Neural cell (in vitro differentiated cells): ENCODE data around the gene MAVS. TPM values are rescaled to one million over a fixed set of nuclear protein-coding genes. Genes with fewer than 3 reads are reported as not detected.

Experiments used
- H2AFZ ChIP-seq: fragments of 200-600, 300-800 bp; sonication (generic), shearing (Covaris generic); 2 replicates; pipeline ENCODE4 v1.6.0; 2014; ENCODE audit warnings: low read depth, mild to moderate bottlenecking, antibody characterized with exemption, low read length, moderate library complexity
- H3F3A ChIP-seq: fragments of 200-600 bp; shearing (Covaris generic); 2 replicates; pipeline ENCODE4 v1.6.1; 2016; ENCODE audit warnings: mild to moderate bottlenecking, moderate library complexity, mixed read lengths, antibody characterized with exemption, low read length; ENCODE audit not compliant: insufficient read depth, poor library complexity, severe bottlenecking
- H3K27ac ChIP-seq: fragments of 200-600, 300-800 bp; sonication (generic), shearing (Covaris generic); 2 replicates; pipeline ENCODE4 v1.5.1; 2014; ENCODE audit warnings: mild to moderate bottlenecking, low read length, moderate library complexity
- H3K27me3 ChIP-seq: fragments of 300-800, 200-600 bp; sonication (generic), shearing (Covaris generic); 2 replicates; pipeline ENCODE4 v1.6.0; 2014; ENCODE audit warnings: mild to moderate bottlenecking, low read depth, low read length, moderate library complexity; ENCODE audit not compliant: insufficient read depth
- H3K36me3 ChIP-seq: fragments of 300-800, 200-600 bp; sonication (generic), shearing (Covaris generic); 2 replicates; pipeline ENCODE4 v1.5.1; 2014; ENCODE audit warnings: mild to moderate bottlenecking, antibody characterized with exemption, low read length, moderate library complexity; ENCODE audit not compliant: insufficient read depth
- H3K4me2 ChIP-seq: fragments of 300-800, 200-600 bp; sonication (generic), shearing (Covaris generic); 2 replicates; pipeline ENCODE4 v1.6.0; 2014; ENCODE audit warnings: mild to moderate bottlenecking, low read length
- H3K4me3 ChIP-seq: fragments of 300-800, 200-600 bp; sonication (generic), shearing (Covaris generic); 2 replicates; pipeline ENCODE4 v1.5.1; 2014; ENCODE audit warnings: mild to moderate bottlenecking, low read length, moderate library complexity
- H3K79me2 ChIP-seq: fragments of 200-600 bp; shearing (Covaris generic); replicated peaks from 2 replicates; pipeline ENCODE4 v1.6.0; 2014; ENCODE audit warnings: mild to moderate bottlenecking, low read length, moderate library complexity; ENCODE audit not compliant: insufficient read depth
- H3K9ac ChIP-seq: fragments of 300-800, 200-600 bp; sonication (generic), shearing (Covaris generic); 2 replicates; pipeline ENCODE4 v1.6.1; 2016; ENCODE audit warnings: mild to moderate bottlenecking, low read length, mixed read lengths
- H3K9me2 ChIP-seq: fragments of 200-600 bp; shearing (Covaris generic); 2 replicates; pipeline ENCODE4 v1.6.1; 2016; ENCODE audit warnings: mild to moderate bottlenecking, low read length, mixed read lengths; ENCODE audit not compliant: insufficient read depth
- H3K9me3 ChIP-seq: fragments of 200-600, 300-800 bp; sonication (generic), shearing (Covaris generic); 2 replicates; pipeline ENCODE4 v1.6.1; 2016; ENCODE audit warnings: mild to moderate bottlenecking, mixed run types, low read length, moderate library complexity, mixed read lengths
- H4K20me1 ChIP-seq: fragments of 200-600 bp; shearing (Covaris generic); 2 replicates; pipeline ENCODE4 v1.6.1; 2016; ENCODE audit warnings: mild to moderate bottlenecking, mixed run types; ENCODE audit not compliant: insufficient read depth
- EP300 ChIP-seq: fragments of 450-650 bp; conservative IDR thresholded peaks from 2 replicates; pipeline ENCODE4 v1.6.1; 2014; ENCODE audit warnings: antibody characterized with exemption, mild to moderate bottlenecking, moderate library complexity; ENCODE audit not compliant: poor library complexity, severe bottlenecking
- EZH2 ChIP-seq: fragments of 200-600, 300-800 bp; shearing (Covaris generic), sonication (generic); IDR thresholded peaks from 2 replicates; pipeline ENCODE4 v1.6.1; 2014; ENCODE audit warnings: antibody characterized with exemption, low read length, borderline replicate concordance, mild to moderate bottlenecking; ENCODE audit not compliant: insufficient read depth, poor library complexity, severe bottlenecking
- MXI1 ChIP-seq: fragments of 450-650 bp; conservative IDR thresholded peaks from 2 replicates; pipeline ENCODE4 v1.6.1; 2014; ENCODE audit warnings: antibody characterized with exemption, mild to moderate bottlenecking; ENCODE audit not compliant: poor library complexity, severe bottlenecking
- POLR2AphosphoS5 ChIP-seq: IDR thresholded peaks from 2 replicates; pipeline ENCODE4 v1.6.1; 2012
- RAD21 ChIP-seq: fragments of 450-650 bp; conservative IDR thresholded peaks from 2 replicates; pipeline ENCODE4 v1.6.1; 2014; ENCODE audit warnings: antibody characterized with exemption, mild to moderate bottlenecking, moderate library complexity
- SMC3 ChIP-seq: fragments of 450-650 bp; conservative IDR thresholded peaks from 2 replicates; pipeline ENCODE4 v1.6.1; 2014; ENCODE audit warnings: antibody characterized with exemption, mild to moderate bottlenecking, moderate library complexity; ENCODE audit not compliant: poor library complexity
- TAF1 ChIP-seq: IDR thresholded peaks from 2 replicates; pipeline ENCODE4 v1.6.1; 2012; ENCODE audit warnings: low read depth
- polyA plus RNA-seq: library from polyadenylated mRNA; depleted of rRNA; stranded (reverse); fragments of >200 nt; gene quantifications from 2 replicates; pipeline ENCODE4 v1.2.3, GENCODE V29; 2014
- TF ChIP-seq, protein P1 (sequence below): fragments of 450-650 bp; IDR thresholded peaks from 2 replicates; pipeline ENCODE4 v1.5.1; 2014; ENCODE audit warnings: antibody characterized with exemption, mild to moderate bottlenecking, moderate library complexity; ENCODE audit not compliant: poor library complexity, severe bottlenecking
- TF ChIP-seq, protein P2 (sequence below): IDR thresholded peaks from 2 replicates; pipeline ENCODE4 v1.6.1; 2012; ENCODE audit warnings: borderline replicate concordance

The MAVS gene
- polyA plus RNA-seq, 1 donor from 2014 or later, result 5.4 TPM

DNA sequence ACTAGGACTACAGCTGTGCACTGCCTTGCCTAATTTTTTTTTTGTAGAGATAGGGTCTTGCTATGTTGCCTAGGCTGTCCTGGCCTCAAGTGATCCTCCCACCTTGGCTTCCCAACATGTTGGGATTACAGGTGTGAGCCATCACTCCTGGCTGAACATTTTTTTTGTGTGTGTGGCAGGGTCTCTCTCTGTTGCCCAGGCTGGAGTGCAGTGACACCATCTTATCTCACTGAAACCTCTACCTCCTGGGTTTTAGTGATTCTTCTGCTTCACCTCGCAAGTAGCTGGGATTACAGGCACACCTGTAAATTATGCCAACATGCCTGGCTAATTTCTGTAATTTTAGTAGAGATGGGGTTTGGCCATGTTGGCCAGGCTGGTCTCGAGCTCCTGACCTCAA, 67.8 kb downstream of the MAVS start:
- Histone ChIP-seq H3F3A (no peaks in the 10 kb centered on the region), H3K27me3 (no peaks in the 10 kb centered on the region), H3K4me3 (no peak overlapping the region), H3K27ac (no peak overlapping the region), H3K36me3 (no peaks in the 10 kb centered on the region), H3K9me2 (no peaks in the 10 kb centered on the region), H3K4me2 (no peak overlapping the region), H3K79me2 (peaks cover 60% of the 10 kb centered on the region), H3K9ac (no peak overlapping the region), H2AFZ (no peak overlapping the region), H3K9me3 (no peaks in the 10 kb centered on the region), H4K20me1 (peaks cover 13% of the 10 kb centered on the region)
- TF ChIP-seq SMC3, result no peak
- TF ChIP-seq TAF1, result no peak
- TF ChIP-seq, protein P1, sequence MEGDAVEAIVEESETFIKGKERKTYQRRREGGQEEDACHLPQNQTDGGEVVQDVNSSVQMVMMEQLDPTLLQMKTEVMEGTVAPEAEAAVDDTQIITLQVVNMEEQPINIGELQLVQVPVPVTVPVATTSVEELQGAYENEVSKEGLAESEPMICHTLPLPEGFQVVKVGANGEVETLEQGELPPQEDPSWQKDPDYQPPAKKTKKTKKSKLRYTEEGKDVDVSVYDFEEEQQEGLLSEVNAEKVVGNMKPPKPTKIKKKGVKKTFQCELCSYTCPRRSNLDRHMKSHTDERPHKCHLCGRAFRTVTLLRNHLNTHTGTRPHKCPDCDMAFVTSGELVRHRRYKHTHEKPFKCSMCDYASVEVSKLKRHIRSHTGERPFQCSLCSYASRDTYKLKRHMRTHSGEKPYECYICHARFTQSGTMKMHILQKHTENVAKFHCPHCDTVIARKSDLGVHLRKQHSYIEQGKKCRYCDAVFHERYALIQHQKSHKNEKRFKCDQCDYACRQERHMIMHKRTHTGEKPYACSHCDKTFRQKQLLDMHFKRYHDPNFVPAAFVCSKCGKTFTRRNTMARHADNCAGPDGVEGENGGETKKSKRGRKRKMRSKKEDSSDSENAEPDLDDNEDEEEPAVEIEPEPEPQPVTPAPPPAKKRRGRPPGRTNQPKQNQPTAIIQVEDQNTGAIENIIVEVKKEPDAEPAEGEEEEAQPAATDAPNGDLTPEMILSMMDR, result no peak
- TF ChIP-seq RAD21, result no peak

DNA sequence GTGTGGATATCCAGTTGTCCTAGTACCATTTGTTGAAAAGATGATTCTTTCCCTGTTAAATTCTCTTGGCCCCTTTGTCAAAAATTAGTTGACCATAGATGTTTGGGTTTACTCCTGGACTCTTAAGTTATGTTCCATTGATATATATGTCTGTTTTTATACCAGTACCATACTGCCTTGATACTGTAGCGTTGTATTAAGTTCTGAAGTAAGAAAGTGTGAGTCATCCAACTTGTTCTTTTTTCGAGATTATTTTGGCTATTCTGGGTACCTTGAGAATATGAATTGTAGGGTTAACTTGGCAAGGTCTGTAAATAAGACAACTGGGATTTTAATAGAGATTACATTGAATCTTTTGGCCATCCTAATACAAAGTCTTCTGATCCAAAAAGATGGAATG, 69.1 kb downstream of the MAVS start:
- Histone ChIP-seq H3K79me2 (peaks cover 47% of the 10 kb centered on the region), H3K9me2 (no peaks in the 10 kb centered on the region), H3K36me3 (no peaks in the 10 kb centered on the region), H3K4me3 (no peak overlapping the region), H3K27me3 (no peaks in the 10 kb centered on the region), H3K9me3 (no peaks in the 10 kb centered on the region), H3K4me2 (no peak overlapping the region), H3K9ac (no peak overlapping the region), H3F3A (no peaks in the 10 kb centered on the region), H2AFZ (no peak overlapping the region), H4K20me1 (peaks cover 13% of the 10 kb centered on the region), H3K27ac (no peak overlapping the region)
- TF ChIP-seq TAF1 (no peak), RAD21 (no peak), SMC3 (no peak), EP300 (no peak), EZH2 (no peak), POLR2AphosphoS5 (no peak), MXI1 (no peak)
- TF ChIP-seq, protein P1, result no peak
- TF ChIP-seq, protein P2, sequence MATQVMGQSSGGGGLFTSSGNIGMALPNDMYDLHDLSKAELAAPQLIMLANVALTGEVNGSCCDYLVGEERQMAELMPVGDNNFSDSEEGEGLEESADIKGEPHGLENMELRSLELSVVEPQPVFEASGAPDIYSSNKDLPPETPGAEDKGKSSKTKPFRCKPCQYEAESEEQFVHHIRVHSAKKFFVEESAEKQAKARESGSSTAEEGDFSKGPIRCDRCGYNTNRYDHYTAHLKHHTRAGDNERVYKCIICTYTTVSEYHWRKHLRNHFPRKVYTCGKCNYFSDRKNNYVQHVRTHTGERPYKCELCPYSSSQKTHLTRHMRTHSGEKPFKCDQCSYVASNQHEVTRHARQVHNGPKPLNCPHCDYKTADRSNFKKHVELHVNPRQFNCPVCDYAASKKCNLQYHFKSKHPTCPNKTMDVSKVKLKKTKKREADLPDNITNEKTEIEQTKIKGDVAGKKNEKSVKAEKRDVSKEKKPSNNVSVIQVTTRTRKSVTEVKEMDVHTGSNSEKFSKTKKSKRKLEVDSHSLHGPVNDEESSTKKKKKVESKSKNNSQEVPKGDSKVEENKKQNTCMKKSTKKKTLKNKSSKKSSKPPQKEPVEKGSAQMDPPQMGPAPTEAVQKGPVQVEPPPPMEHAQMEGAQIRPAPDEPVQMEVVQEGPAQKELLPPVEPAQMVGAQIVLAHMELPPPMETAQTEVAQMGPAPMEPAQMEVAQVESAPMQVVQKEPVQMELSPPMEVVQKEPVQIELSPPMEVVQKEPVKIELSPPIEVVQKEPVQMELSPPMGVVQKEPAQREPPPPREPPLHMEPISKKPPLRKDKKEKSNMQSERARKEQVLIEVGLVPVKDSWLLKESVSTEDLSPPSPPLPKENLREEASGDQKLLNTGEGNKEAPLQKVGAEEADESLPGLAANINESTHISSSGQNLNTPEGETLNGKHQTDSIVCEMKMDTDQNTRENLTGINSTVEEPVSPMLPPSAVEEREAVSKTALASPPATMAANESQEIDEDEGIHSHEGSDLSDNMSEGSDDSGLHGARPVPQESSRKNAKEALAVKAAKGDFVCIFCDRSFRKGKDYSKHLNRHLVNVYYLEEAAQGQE, result no peak
